HL-60 (cell line): ENCODE data around the gene PTPRR.

Experiments used
- DNase-seq, 2 experiments: peaks; one replicate each; pipeline ENCODE4 v3.0.0-alpha.2; 2010 to 2020; ENCODE audit warnings: low read depth in 1 of 2, low spot score in 1 of 2
- H3K27ac ChIP-seq: fragments of 250-450 bp; sonication (Bioruptor Pico); replicated peaks from 2 replicates; pipeline ENCODE4 v1.5.1; 2020; ENCODE audit warnings: mild to moderate bottlenecking, moderate library complexity
- H3K27me3 ChIP-seq: fragments of 250-450 bp; sonication (Bioruptor Pico); 2 replicates; pipeline ENCODE4 v1.5.1; 2021; ENCODE audit warnings: mild to moderate bottlenecking, moderate library complexity; ENCODE audit not compliant: insufficient read depth, poor library complexity, severe bottlenecking
- H3K4me3 ChIP-seq: replicated peaks from 2 replicates; pipeline ENCODE4 v1.5.1; 2011; ENCODE audit warnings: mild to moderate bottlenecking, control low read depth, low read length; ENCODE audit not compliant: insufficient read depth
- GABPA ChIP-seq: IDR thresholded peaks from 2 replicates; pipeline ENCODE4 v1.6.1; 2012; ENCODE audit warnings: low read depth
- POLR2AphosphoS5 ChIP-seq: IDR thresholded peaks from 2 replicates; pipeline ENCODE4 v1.6.1; 2012; ENCODE audit warnings: low read depth
- SPI1 ChIP-seq: IDR thresholded peaks from 2 replicates; pipeline ENCODE4 v1.6.1; 2012; ENCODE audit warnings: low read depth, mild to moderate bottlenecking, borderline replicate concordance
- TF ChIP-seq, protein P1 (sequence below): IDR thresholded peaks from 2 replicates; pipeline ENCODE4 v1.6.1; 2012; ENCODE audit warnings: low read depth; ENCODE audit not compliant: insufficient replicate concordance
- TF ChIP-seq, protein P2 (sequence below): IDR thresholded peaks from one replicate; pipeline ENCODE4 v1.5.1; 2011; ENCODE audit warnings: low read length, control low read depth, inconsistent platforms; ENCODE audit not compliant: insufficient read depth

The PTPRR gene

DNA sequence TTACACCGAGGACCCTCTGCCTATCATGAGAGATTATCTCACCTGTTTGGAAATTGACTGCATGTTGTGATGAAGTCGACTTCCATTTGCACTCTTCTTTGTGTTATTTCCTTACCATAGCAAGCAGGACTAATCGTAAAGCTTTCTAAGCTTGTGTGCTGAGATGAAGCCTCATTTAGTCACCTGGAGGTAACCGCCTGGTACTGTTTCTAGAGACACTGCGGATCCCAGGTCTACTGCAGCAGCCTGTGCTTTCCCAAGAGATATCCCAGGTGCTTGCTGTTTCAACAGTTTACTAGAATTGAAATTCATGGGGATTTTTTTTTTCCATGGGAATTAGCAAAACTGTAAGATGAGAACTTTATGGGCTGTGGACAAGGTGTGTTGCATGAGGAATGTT lies 131.8 kb downstream of the PTPRR start:
- DNase-seq: no peak
- H3K4me3 ChIP-seq: no peak overlapping the region
- TF ChIP-seq GABPA: no peak
- TF ChIP-seq SPI1: no peak
- TF ChIP-seq, protein P1, sequence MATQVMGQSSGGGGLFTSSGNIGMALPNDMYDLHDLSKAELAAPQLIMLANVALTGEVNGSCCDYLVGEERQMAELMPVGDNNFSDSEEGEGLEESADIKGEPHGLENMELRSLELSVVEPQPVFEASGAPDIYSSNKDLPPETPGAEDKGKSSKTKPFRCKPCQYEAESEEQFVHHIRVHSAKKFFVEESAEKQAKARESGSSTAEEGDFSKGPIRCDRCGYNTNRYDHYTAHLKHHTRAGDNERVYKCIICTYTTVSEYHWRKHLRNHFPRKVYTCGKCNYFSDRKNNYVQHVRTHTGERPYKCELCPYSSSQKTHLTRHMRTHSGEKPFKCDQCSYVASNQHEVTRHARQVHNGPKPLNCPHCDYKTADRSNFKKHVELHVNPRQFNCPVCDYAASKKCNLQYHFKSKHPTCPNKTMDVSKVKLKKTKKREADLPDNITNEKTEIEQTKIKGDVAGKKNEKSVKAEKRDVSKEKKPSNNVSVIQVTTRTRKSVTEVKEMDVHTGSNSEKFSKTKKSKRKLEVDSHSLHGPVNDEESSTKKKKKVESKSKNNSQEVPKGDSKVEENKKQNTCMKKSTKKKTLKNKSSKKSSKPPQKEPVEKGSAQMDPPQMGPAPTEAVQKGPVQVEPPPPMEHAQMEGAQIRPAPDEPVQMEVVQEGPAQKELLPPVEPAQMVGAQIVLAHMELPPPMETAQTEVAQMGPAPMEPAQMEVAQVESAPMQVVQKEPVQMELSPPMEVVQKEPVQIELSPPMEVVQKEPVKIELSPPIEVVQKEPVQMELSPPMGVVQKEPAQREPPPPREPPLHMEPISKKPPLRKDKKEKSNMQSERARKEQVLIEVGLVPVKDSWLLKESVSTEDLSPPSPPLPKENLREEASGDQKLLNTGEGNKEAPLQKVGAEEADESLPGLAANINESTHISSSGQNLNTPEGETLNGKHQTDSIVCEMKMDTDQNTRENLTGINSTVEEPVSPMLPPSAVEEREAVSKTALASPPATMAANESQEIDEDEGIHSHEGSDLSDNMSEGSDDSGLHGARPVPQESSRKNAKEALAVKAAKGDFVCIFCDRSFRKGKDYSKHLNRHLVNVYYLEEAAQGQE: no peak
- TF ChIP-seq POLR2AphosphoS5: no peak
- TF ChIP-seq, protein P2, sequence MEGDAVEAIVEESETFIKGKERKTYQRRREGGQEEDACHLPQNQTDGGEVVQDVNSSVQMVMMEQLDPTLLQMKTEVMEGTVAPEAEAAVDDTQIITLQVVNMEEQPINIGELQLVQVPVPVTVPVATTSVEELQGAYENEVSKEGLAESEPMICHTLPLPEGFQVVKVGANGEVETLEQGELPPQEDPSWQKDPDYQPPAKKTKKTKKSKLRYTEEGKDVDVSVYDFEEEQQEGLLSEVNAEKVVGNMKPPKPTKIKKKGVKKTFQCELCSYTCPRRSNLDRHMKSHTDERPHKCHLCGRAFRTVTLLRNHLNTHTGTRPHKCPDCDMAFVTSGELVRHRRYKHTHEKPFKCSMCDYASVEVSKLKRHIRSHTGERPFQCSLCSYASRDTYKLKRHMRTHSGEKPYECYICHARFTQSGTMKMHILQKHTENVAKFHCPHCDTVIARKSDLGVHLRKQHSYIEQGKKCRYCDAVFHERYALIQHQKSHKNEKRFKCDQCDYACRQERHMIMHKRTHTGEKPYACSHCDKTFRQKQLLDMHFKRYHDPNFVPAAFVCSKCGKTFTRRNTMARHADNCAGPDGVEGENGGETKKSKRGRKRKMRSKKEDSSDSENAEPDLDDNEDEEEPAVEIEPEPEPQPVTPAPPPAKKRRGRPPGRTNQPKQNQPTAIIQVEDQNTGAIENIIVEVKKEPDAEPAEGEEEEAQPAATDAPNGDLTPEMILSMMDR: no peak
- H3K27ac ChIP-seq: no peak overlapping the region
- H3K27me3 ChIP-seq: no peaks in the 10 kb centered on the region

DNA sequence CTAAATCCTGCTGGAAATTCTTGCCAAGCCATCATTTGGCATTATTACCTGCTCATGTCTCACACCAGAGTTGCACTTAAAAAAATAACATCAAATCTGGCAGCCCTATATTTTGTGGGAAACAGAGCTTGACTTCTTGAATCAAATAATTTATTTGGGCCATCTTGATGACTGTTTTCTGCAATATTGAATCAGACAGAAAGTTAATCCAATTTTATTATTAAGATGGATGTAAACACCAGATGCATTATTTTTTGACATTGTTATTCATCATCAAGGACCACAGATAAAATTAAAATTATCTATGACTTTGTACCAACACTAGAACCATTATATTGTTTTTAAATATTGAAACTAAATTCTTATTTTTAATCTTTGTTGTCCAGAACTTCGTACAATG lies 132.9 kb downstream of the PTPRR start:
- no peak for DNase-seq
- no peak overlapping the region for H3K4me3 ChIP-seq
- H3K27me3 ChIP-seq: no peaks in the 10 kb centered on the region
- TF ChIP-seq, protein P1: no peak
- TF ChIP-seq POLR2AphosphoS5 (no peak), SPI1 (no peak), GABPA (no peak)
- TF ChIP-seq, protein P2: no peak
- no peak overlapping the region for H3K27ac ChIP-seq

DNA sequence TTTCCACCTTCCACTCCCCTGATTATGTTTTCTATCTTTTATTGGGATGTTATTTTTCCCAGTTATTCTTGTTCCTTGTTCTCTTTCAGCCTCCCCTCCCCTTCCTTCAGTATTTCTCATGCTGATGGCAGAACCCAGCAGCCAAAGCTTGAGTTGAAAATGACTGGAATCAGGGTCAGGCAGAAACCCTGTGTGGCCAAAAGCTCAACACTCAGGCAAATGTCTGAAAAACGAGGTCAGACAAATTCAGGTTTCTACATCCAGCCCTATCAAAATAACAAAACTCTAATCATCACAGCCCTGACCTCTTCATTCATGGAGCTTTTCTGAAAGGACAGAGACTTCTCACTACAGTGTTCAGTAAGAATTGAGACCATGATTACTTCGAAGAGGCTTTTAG lies 134.6 kb downstream of the PTPRR start:
- Histone ChIP-seq H3K4me3 (no peak overlapping the region), H3K27me3 (no peaks in the 10 kb centered on the region), H3K27ac (no peak overlapping the region)
- TF ChIP-seq, protein P1: no peak
- TF ChIP-seq SPI1: no peak
- TF ChIP-seq, protein P2: no peak
- no peak for TF ChIP-seq POLR2AphosphoS5
- TF ChIP-seq GABPA: no peak
- DNase-seq: no peak
